ENCODE results near the gene COQ7. TPM values are rescaled to one million over a fixed set of nuclear protein-coding genes. Genes with fewer than 3 reads are reported as not detected.

COQ7 gene
- total and polyA plus RNA-seq, 9 donors: 25.8 to 30.2 (median 27.1) TPM

- H3K9me3 ChIP-seq (replicated peaks; ENCODE audit: control insufficient read depth, low read depth, low read length): no peaks in the 10 kb centered on the region
- H3K4me3 ChIP-seq (ENCODE audit: low read length): no peak overlapping the region
- no peak overlapping the region for H3K27ac ChIP-seq (ENCODE audit: low read length)
- H3K27me3 ChIP-seq (ENCODE audit: control insufficient read depth, insufficient read depth, low read length): peaks cover 4% of the 10 kb centered on the region
- WGBS (ENCODE audit: insufficient coverage): no CpG with 5 or more reads among the region's 3 CpGs
- H3K36me3 ChIP-seq (ENCODE audit: control insufficient read depth, insufficient read depth, low read length): peaks cover 5% of the 10 kb centered on the region
- no peak for DNase-seq
- peaks cover 12% of the 10 kb centered on the region for H3K4me1 ChIP-seq (ENCODE audit: control insufficient read depth, insufficient read depth, low read length)
Observed at GRCh38 chr16:19084139-19084538, 16.7 kb downstream of the COQ7 start.

GRCh38 chr16:19084879-19085278, 17.5 kb downstream of the COQ7 start:
- 87% methylated on average over 3 of the region's 5 CpGs for WGBS (ENCODE audit: insufficient coverage)
- peaks cover 12% of the 10 kb centered on the region for H3K4me1 ChIP-seq (ENCODE audit: control insufficient read depth, insufficient read depth, low read length)
- H3K9me3 ChIP-seq (replicated peaks; ENCODE audit: control insufficient read depth, low read depth, low read length): no peaks in the 10 kb centered on the region
- no peak overlapping the region for H3K4me3 ChIP-seq (ENCODE audit: low read length)
- no peak for DNase-seq
- H3K27ac ChIP-seq (ENCODE audit: low read length): no peak overlapping the region
- peaks cover 4% of the 10 kb centered on the region for H3K27me3 ChIP-seq (ENCODE audit: control insufficient read depth, insufficient read depth, low read length)
- H3K36me3 ChIP-seq (ENCODE audit: control insufficient read depth, insufficient read depth, low read length): peaks cover 2% of the 10 kb centered on the region

- Histone ChIP-seq H3K9me3 (replicated peaks; ENCODE audit: control insufficient read depth, low read depth, low read length) (no peaks in the 10 kb centered on the region), H3K27ac (ENCODE audit: low read length) (no peak overlapping the region), H3K27me3 (ENCODE audit: control insufficient read depth, insufficient read depth, low read length) (peaks cover 4% of the 10 kb centered on the region), H3K4me3 (ENCODE audit: low read length) (peak overlapping the region; percentile 48), H3K36me3 (ENCODE audit: control insufficient read depth, insufficient read depth, low read length) (peaks cover 2% of the 10 kb centered on the region), H3K4me1 (ENCODE audit: control insufficient read depth, insufficient read depth, low read length) (peaks cover 12% of the 10 kb centered on the region)
- DNase-seq: peak; percentile 30
- WGBS (ENCODE audit: insufficient coverage): 38% methylated on average over 3 of the region's 8 CpGs
Observed at GRCh38 chr16:19085679-19086200, 18.3 kb downstream of the COQ7 start.

GRCh38 chr16:19086322-19087199, 19.1 kb downstream of the COQ7 start:
- DNase-seq: peak; percentile 98
- WGBS (ENCODE audit: insufficient coverage): 2% methylated on average over 48 of the region's 52 CpGs
- Histone ChIP-seq H3K9me3 (replicated peaks; ENCODE audit: control insufficient read depth, low read depth, low read length) (no peaks in the 10 kb centered on the region), H3K27me3 (ENCODE audit: control insufficient read depth, insufficient read depth, low read length) (peaks cover 4% of the 10 kb centered on the region), H3K27ac (ENCODE audit: low read length) (peak overlapping the region; percentile 77), H3K4me1 (ENCODE audit: control insufficient read depth, insufficient read depth, low read length) (peaks cover 12% of the 10 kb centered on the region), H3K36me3 (ENCODE audit: control insufficient read depth, insufficient read depth, low read length) (no peaks in the 10 kb centered on the region), H3K4me3 (ENCODE audit: low read length) (peak overlapping the region; percentile 48)

GRCh38 chr16:19088341-19088916, 21.0 kb downstream of the COQ7 start:
- DNase-seq: peak; percentile 35
- no peaks in the 10 kb centered on the region for H3K9me3 ChIP-seq (replicated peaks; ENCODE audit: control insufficient read depth, low read depth, low read length)
- peaks cover 4% of the 10 kb centered on the region for H3K27me3 ChIP-seq (ENCODE audit: control insufficient read depth, insufficient read depth, low read length)
- peak overlapping the region; percentile 3 for H3K27ac ChIP-seq (ENCODE audit: low read length)
- 79% methylated on average over 2 of the region's 5 CpGs for WGBS (ENCODE audit: insufficient coverage)
- H3K36me3 ChIP-seq (ENCODE audit: control insufficient read depth, insufficient read depth, low read length): no peaks in the 10 kb centered on the region
- H3K4me3 ChIP-seq (ENCODE audit: low read length): no peak overlapping the region
- H3K4me1 ChIP-seq (ENCODE audit: control insufficient read depth, insufficient read depth, low read length): peaks cover 12% of the 10 kb centered on the region

GRCh38 chr16:19089410-19089955, 22.1 kb downstream of the COQ7 start:
- H3K36me3 ChIP-seq (ENCODE audit: control insufficient read depth, insufficient read depth, low read length): no peaks in the 10 kb centered on the region
- H3K4me1 ChIP-seq (ENCODE audit: control insufficient read depth, insufficient read depth, low read length): peaks cover 12% of the 10 kb centered on the region
- DNase-seq: no peak
- H3K4me3 ChIP-seq (ENCODE audit: low read length): no peak overlapping the region
- 68% methylated on average over 3 of the region's 3 CpGs for WGBS (ENCODE audit: insufficient coverage)
- peaks cover 4% of the 10 kb centered on the region for H3K27me3 ChIP-seq (ENCODE audit: control insufficient read depth, insufficient read depth, low read length)
- H3K27ac ChIP-seq (ENCODE audit: low read length): no peak overlapping the region
- H3K9me3 ChIP-seq (replicated peaks; ENCODE audit: control insufficient read depth, low read depth, low read length): no peaks in the 10 kb centered on the region

GRCh38 chr16:19090916-19091315, 23.5 kb downstream of the COQ7 start:
- Histone ChIP-seq H3K4me1 (ENCODE audit: control insufficient read depth, insufficient read depth, low read length) (peaks cover 9% of the 10 kb centered on the region), H3K9me3 (replicated peaks; ENCODE audit: control insufficient read depth, low read depth, low read length) (no peaks in the 10 kb centered on the region), H3K36me3 (ENCODE audit: control insufficient read depth, insufficient read depth, low read length) (no peaks in the 10 kb centered on the region), H3K27ac (ENCODE audit: low read length) (no peak overlapping the region), H3K4me3 (ENCODE audit: low read length) (no peak overlapping the region), H3K27me3 (ENCODE audit: control insufficient read depth, insufficient read depth, low read length) (peaks cover 1% of the 10 kb centered on the region)
- WGBS (ENCODE audit: insufficient coverage): 94% methylated on average over 6 of the region's 6 CpGs
- no peak for DNase-seq

GRCh38 chr16:19092653-19093410, 25.4 kb downstream of the COQ7 start:
- H3K27me3 ChIP-seq (ENCODE audit: control insufficient read depth, insufficient read depth, low read length): no peaks in the 10 kb centered on the region
- DNase-seq: no peak
- no CpG with 5 or more reads among the region's 2 CpGs for WGBS (ENCODE audit: insufficient coverage)
- H3K36me3 ChIP-seq (ENCODE audit: control insufficient read depth, insufficient read depth, low read length): no peaks in the 10 kb centered on the region
- H3K4me1 ChIP-seq (ENCODE audit: control insufficient read depth, insufficient read depth, low read length): no peaks in the 10 kb centered on the region
- no peak overlapping the region for H3K27ac ChIP-seq (ENCODE audit: low read length)
- no peaks in the 10 kb centered on the region for H3K9me3 ChIP-seq (replicated peaks; ENCODE audit: control insufficient read depth, low read depth, low read length)
- no peak overlapping the region for H3K4me3 ChIP-seq (ENCODE audit: low read length)

- no peak for DNase-seq
- 63% methylated on average over 13 of the region's 15 CpGs for WGBS (ENCODE audit: insufficient coverage)
- no peak overlapping the region for H3K4me3 ChIP-seq (ENCODE audit: low read length)
- H3K27ac ChIP-seq (ENCODE audit: low read length): no peak overlapping the region
- no peaks in the 10 kb centered on the region for H3K9me3 ChIP-seq (replicated peaks; ENCODE audit: control insufficient read depth, low read depth, low read length)
- no peaks in the 10 kb centered on the region for H3K4me1 ChIP-seq (ENCODE audit: control insufficient read depth, insufficient read depth, low read length)
- H3K36me3 ChIP-seq (ENCODE audit: control insufficient read depth, insufficient read depth, low read length): no peaks in the 10 kb centered on the region
- H3K27me3 ChIP-seq (ENCODE audit: control insufficient read depth, insufficient read depth, low read length): no peaks in the 10 kb centered on the region
Observed at GRCh38 chr16:19093631-19094541, 26.5 kb downstream of the COQ7 start.
